HG03139 (cell line): Measurements from ENCODE around the gene TRAPPC3L.

Source experiments
- ATAC-seq: cut with Tn5 transposase; IDR thresholded peaks from one replicate; pipeline ENCODE4 v1.9.1; 2021; ENCODE audit not compliant: unreplicated experiment

TRAPPC3L gene

DNA sequence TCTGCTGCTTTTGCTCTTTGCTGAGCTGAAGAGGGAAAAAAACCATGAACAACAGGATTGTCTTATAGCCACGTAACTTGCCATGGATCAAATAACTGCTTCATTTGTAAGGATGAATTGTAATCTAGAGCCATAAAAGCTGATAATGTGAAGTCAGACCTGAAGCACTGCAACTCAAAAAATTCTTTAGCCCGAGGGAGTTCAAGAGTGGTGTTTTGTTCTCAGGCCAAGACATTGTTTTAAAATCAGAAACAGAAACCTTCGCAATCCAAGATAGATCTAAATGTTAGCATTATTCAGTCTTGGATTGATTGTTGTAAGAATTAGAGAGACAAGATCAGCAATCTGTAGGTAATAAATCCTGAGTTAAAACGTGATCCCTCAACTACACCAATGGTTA, at the start of gene TRAPPC3L:
TRAPPC3L (minus strand) TSS at position 34 of the 400 bp plus-strand sequence. CDS start 170 bp downstream, outside the sequence.
- ATAC-seq: no peak

DNA sequence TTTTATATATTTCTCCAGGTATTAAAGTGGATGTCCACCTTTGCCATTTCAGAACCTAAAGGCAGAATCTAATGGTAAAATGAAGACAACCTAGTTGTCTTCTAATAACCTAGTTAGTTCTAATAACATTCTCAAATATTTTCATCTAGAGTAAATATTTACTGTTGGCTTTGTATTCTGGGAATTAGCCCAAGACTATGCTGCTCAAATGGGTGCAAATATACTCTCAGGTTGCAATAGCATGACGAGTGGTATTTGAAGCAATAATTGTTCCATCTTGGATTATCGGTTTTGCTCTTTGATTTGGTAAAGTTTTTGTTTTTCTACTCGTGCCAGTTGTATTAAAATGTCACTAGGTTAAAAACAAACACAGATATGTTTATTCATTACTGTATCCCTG, 49.8 kb upstream of the TRAPPC3L start:
- ATAC-seq: no peak

DNA sequence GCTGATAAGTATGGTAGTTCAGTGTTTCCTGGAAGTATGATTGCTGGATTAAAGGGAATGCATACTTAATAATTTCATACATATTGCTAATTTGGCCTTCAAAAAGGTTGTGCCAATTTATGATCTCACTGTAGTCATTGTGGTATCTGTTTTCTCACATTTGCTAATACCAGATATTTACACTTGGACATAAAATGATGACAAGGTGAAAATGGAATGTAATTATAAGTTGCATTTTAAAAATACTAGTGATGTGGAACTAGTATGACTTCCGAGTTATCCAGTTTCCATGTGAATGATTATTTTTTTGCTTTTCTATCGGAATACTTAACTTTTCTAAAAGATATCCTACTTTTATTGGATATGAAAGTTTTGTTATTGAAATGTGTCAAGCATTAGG, 41.3 kb upstream of the TRAPPC3L start:
- ATAC-seq: no peak

DNA sequence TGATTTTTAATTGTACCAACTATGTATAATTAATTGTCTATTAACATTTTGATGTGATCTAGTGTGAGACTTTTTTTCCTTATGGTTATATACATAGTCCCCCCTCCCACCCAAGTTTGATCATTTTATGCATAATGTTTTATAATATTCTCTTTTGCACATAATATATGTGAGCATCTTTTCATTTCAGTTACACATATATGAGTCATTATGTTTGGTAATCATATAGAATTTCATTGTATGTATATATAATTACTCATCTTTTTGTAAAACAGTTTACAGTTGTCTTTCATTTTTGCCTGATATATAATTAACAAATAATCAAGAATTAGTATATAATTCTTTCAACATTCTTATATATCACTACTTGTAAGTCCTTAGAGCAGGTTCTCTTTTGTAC, 40.8 kb upstream of the TRAPPC3L start:
- ATAC-seq: no peak

DNA sequence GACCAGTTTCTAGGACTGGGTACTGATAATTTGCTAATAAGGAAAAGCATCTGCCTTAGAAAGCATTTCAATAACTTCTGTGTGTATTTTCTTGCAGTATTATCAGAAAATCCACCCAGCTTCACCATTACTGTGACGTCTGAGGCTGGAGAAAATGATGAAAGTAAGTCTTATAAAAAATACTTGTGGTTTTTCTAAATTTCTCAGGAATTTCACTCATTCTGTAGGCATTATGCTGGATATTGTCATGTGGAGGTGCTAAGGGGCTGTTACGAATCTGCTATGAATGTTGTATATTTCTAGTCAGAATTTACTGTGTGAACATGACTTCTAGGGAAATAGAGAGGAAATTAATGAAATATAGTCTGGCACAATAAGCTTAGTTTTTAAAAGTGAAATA, 34.7 kb upstream of the TRAPPC3L start:
- ATAC-seq: no peak

DNA sequence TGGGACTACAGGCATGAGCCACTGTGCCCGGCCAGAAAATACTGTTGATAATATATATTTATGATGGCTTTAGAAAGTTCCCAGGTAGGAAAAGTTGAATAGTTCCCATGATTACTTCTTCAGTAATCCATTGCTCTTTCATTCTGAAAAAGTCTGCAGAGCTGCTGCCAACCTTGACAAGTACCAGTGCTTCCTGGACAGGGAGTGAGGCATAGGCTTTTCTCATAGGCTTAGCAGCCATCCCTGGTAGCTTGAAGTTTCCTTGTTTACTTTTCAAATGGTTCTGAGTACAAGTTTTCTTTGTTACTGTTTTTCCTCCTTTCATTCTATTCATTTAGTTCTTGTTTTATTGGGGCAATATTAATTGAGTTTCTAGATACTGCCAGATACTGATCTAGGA, 33.7 kb upstream of the TRAPPC3L start:
- no peak for ATAC-seq

DNA sequence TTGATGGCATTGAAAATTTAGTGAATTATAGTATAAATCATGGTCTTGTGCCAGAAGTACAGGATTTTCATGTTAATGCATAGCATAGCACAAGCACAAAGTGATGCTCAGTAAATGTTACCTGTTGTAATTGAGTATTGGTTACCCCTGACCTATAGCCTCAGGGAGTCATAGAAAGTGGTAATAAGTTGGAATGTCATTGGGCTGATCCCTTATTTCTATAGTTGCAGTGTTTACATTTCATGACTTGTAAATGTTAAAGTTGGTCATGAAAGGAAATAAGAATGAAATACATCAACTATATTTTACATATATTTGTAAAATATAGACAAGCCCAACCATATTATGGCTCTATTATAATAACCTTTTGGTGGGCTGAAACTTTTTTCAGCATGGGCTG, 32.9 kb upstream of the TRAPPC3L start:
- ATAC-seq: no peak

DNA sequence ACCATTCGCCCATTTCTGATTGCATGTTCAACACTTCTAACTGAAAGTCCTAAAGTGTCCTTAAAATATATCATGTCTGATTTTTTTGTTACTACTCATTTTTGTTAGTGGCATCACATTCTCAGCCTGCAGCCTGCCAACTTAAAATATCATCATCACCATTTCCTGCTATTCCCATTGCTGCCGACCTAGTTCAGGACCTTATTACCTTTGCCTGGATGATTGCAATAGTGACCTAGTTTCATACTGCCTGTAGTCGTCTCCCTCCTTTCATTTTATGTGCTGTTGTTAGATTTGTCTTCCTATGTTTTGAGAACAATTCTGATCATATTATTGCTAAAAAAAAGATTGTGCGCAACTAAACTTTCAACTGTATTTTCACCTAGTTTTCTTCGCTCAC, 32.0 kb upstream of the TRAPPC3L start:
- no peak for ATAC-seq

DNA sequence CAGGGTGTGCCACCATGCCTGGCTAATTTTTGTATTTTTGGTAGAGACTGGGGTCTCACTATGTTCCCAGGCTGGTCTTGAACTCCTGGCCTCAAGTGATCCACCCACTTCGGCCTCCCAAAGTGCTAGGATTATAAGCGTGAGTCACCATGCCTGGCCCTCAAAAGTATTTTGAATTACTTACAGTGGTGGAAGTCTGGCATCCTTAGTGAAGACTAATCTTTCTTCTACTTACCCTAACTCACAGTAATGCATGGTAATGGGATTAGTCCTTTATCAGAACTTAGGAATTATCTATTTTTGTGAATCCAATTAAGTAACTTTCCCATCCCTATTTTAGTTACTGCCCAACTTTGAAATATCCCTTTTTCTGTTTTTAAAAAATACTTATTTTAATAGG, 29.7 kb upstream of the TRAPPC3L start:
- ATAC-seq: no peak

DNA sequence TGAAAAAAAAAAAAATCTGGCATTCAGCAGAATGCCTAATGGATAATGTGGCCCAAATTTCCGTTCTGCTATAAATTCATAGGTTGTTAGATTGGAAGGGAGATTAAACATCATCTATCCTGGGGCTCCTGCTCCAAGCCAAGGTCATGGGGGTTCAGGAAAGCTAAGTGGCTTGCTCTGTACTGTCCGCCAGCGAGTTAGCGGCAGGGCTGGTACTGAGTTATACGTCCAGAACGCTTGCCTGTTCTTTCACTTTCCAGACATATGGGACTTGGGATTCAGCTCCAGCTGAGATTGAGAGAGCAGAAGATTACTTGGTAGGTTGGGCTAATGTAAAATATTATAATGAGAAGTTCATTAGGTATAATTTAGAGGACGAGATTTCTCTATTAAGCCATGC, 26.7 kb upstream of the TRAPPC3L start:
- ATAC-seq: no peak

DNA sequence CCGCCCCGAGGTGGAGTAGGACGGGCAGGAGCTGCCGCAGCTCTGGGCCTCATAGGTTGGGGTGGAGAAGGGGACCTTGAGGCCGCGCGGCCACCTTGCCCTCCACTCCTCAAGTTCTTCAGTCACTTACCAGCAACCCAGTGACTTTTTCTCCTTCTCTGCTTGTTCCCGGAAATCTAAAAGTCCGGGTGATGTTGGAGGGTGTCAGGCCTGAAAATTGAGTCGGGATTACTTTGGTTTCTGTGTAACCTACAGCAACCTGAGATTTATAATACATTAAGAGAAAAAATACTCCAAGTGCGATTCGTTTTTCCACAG, 26.2 kb upstream of the TRAPPC3L start:
- no peak for ATAC-seq

DNA sequence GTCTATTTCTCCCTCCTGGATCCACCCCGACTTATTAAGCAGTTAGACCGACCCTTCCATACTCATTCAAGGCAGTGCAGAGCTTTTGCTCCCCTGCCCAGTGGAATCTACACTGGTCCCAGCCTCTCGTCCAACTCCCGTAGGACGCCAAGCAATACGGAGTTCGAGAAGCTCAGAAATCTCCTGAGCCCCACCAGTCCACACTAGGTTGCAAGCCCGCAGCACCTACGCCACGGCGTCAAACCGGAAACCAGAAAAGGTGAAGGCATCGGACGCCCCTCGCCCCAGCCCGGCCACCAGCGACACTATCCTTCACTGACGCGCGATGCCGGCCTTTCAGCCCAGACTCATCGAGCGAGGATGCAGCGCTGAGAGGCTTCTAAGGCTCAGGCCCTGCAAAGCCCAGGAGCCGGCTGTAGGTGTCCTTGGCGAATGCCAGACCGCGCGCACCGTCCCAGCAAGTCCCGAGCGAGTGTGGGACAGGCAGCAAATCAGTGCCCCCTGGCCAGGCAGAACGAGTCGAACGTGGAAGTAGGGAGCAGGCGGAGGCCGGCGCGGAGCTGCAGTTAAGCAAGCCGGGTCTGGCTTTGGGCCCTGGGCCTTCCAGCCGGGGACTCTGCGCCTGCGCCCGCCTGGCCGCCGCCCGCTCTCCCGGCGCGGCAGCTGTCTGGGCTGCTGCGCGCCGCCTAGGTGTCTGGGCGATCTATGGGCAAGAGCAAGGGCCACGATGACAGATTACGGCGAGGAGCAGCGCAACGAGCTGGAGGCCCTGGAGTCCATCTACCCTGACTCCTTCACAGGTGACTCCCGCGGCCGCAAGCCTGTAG, 25.6 kb upstream of the TRAPPC3L start, which contains the start of gene RWDD1:
RWDD1 (plus strand) TSS at position 649 of the 827 bp plus-strand sequence; CDS start at position 728, 79 bp downstream.
- ATAC-seq: peak; percentile 95

DNA sequence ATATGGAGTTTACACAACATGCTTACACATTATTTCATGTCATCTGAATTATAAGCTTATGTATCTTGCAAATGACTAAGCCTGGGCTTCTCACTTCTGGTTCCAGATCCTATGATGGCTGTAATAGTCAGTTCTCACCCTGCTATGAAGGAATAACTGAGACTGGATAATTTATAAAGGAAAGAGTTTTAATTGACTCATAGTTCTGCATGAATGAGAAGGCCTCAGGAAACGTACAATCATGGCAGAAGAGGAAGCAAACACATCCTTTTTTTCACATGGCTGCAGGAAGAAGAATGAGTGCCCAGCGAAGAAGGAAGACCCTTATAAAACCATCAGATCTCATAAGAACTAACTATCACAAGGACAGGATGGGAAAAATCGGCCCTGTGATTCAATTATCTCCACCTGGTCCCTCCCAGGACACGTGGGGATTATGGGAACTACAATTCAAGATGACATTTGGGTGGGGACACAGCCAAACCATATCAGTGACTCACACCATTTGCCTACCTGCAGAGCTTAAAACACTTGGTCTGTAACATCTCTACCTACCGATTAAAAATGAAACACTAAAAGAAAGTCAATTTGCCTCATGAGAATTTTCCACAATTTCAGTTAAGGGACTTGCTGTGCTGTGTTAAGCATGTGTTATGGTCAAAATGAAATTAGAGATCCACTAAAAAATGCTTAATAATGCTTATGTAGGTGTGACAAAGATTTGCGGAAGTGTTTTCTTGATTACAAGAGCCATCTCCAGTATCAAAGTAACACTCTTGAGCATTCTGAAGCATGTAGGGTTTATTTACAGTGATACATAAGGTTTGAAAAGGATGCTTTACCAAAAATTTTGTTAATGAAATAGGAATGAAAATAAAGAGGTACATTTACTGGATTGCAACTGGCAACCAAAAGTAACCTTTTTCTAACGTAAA, 23.6 kb upstream of the TRAPPC3L start:
- ATAC-seq: no peak

DNA sequence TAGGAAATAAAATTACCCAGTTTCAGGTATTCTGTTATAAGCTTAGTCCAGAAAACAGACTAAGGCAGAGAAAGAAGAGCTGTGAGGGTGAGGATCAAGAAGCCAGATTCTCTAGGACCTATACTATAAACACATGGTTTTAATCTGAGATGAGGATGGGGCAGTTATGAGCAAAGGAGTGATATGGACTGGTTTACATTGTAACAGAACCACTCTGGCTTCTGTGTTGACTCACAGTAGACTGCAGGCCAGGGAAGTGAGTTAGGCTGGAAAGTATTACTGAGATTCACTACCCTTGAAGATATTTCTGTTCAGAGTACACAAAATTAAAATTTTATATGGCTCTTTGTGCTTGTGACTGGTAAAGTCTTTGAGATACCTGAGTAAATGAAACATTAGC, 22.6 kb upstream of the TRAPPC3L start:
- ATAC-seq: no peak

DNA sequence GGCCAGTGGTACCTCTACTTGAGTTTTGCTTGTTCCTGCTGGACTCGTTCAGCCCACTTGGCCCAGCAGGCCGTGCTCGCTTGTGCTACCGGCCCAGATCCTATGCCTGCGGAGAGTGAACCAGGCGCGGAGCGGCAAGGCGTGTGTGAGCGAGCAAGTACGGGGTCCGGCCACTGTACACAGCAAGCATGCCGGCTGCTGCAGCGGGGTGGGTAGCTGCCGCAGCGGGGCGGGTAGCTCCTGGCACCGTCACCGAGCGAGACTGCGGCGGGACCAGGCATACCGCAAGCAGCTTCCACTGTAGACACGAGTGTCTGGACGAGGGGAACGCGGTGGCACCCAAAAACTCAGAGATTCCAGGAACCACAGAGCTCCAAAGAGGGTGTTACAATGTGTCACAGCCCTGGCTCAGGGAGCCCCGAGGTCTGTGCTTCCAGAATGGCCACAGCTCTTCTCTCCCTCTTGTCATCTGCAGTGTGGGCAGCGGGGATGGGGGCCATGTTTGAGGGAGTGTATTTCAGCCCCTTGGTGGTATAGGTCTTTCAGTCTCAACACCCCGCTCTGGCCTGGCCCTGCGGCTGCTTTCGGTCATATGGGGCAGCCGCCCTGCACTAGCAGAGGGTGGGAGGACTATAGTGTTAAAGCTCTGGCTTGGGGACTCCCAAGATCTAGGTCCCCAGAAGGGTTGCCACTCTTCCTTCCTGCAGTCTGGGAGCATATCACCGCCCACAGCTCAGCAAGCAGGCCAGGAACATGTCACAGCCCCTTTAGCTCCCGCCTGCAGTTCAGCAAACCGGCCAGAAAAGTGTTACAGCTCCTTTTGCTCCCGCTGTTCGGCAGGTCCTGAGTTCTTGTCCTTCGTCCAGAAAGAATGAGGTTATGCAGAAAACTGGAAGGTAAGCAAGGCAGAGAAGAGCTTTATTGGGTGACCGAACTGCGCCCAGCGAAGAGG, 19.7 kb upstream of the TRAPPC3L start:
- ATAC-seq: no peak

DNA sequence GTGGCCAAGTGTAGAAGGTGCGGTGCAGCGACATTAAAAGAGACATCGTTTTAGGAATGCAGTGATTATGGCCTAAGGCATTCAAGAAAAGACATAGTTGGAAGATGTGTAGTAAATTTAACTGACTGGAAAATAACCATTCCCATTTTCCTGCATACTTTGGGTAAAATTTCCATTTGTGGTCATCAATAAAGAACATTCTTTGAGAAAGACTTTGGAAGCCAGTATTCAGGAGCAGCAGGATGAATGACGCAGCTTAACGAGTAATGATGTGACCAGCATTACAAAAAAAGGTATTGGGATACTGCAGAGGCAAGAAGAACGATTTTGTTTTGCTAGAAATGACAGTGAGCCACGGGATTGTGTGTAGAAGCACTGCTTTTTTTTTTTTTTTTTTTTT, 18.8 kb upstream of the TRAPPC3L start:
- no peak for ATAC-seq

DNA sequence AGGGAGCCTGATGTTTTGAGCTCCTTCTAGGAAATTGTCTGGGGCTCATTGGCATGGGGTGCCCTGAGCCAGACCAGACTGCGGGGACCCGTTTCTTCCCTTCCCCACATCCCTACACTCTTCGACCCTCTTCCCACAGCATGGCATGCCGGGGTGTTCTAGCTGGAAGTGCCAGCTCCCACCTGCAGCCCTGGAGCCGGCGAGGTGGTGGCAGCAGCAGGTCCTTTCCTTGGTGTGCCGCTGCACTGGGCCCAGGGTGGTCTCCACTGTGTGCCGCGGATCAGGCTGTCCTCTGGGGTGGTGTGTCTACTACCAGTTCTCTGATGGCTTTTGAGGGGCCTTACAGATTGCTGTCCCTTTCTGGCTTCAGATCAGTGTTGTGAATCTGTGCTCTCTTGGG, 18.3 kb upstream of the TRAPPC3L start:
- no peak for ATAC-seq

DNA sequence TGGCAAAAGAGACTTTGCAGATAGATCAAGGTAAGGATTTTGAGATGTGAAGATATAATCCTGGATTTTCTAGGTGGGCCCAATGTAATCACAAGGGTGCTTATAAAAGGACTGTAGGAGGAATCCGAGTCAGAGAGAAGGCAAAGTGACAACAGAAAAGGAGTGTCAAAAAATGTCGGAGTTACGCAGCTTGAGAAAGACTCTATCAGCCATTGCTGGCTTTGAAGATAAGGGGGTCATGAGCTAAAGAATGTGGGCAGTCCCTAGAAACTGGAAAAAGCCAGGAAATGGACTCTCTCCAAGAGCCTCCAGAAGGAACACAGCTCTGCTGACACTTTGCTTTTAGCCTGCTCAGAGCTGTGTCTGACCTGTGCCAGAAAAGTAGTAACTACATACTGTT, 17.1 kb upstream of the TRAPPC3L start:
- no peak for ATAC-seq

DNA sequence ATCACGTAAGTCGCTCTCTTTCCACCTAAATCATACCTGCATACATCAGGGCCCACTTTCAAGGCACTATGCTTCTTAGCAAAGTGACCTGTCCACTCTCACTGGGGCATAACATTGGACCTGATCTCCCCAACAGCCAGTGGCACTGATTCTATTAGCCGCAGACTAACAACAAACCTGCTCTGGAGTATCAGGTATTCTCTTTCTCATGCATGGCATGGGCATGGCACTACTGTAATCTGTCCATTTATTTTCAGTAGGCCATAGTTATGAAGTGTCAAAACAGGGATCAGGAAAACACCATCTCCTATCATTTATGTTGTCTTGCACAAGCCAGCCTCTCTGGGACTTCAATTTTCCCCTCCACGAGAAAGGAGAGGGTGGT, 16.5 kb upstream of the TRAPPC3L start:
- ATAC-seq: no peak

DNA sequence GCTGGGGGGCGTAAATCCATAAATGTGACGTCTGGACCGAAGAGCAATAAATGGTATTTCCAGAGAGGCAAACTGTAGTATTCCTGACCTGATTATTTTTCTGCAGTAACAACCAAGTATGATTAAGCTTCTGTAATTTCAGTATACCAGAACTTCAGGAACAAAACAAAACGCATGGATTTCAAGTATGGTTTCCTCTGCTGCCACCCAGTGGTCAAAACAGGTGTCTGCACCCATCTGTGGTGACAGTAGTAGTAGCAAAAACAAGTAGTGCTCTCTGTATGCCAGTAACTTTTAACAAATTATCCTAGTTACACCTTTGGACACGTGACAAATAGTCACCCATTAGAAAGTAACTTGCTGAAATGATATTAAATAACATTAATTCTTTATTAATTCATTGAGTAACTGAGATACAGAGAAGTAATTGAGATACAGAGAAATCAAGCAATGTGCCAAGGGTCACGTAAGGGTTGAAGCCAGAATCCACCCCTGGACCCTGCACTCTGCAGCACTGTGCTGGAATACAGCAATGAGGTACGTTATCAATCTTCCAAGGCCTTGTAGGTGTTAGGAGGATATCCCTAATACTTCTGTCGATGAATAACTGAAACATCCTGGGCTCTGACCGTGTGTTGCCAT, 16.0 kb upstream of the TRAPPC3L start:
- ATAC-seq: peak; percentile 44
